Left ventricle myocardium inferior (tissue), 1 donor: ENCODE data around the gene PLEKHG4B. TPM values are rescaled to one million over a fixed set of nuclear protein-coding genes. Genes with fewer than 3 reads are reported as not detected.

Experiments used
- DNase-seq: peaks from one replicate; pipeline ENCODE4 v3.0.0-alpha.2; 2020
- H3K27ac ChIP-seq: fragments of 200-600 bp; replicated peaks from 2 replicates; pipeline ENCODE4 v1.8.0; 2021
- H3K27me3 ChIP-seq: fragments of 200-600 bp; 2 replicates; pipeline ENCODE4 v1.8.0; 2021; ENCODE audit warnings: low read depth
- H3K36me3 ChIP-seq: fragments of 200-600 bp; 2 replicates; pipeline ENCODE4 v1.8.0; 2021
- H3K4me1 ChIP-seq: fragments of 200-600 bp; 2 replicates; pipeline ENCODE4 v1.8.0; 2021
- H3K4me3 ChIP-seq: fragments of 200-600 bp; 2 replicates; pipeline ENCODE4 v1.8.0; 2021; ENCODE audit warnings: mild to moderate bottlenecking, moderate library complexity
- H3K9me3 ChIP-seq: fragments of 200-600 bp; replicated peaks from 2 replicates; pipeline ENCODE4 v1.8.0; 2021
- intact Hi-C: fragments of 100-400 bp; cut with micrococcal nuclease; formaldehyde crosslinking; loops from one replicate; pipeline ENCODE4 v1.11.0; 2022
- total RNA-seq: library from RNA; stranded (reverse); fragmentation: NEBNext Ultra II Directional; extraction: Animal tissue kit (Norgen Biotek cat#: 25700); gene quantifications from one replicate; pipeline ENCODE4 v1.2.1, GENCODE V29; 2021
- TF ChIP-seq, protein P1 (sequence below): fragments of 200-600 bp; IDR thresholded peaks from 2 replicates; pipeline ENCODE4 v1.8.0; 2021; ENCODE audit warnings: antibody characterized with exemption, mild to moderate bottlenecking, borderline replicate concordance
- donor health status: DM: no; HTN: yes; CAD: no; lungs with severe emphysema.

The PLEKHG4B gene
- total RNA-seq, 1 donor from 2014 or later, result not detected

DNA sequence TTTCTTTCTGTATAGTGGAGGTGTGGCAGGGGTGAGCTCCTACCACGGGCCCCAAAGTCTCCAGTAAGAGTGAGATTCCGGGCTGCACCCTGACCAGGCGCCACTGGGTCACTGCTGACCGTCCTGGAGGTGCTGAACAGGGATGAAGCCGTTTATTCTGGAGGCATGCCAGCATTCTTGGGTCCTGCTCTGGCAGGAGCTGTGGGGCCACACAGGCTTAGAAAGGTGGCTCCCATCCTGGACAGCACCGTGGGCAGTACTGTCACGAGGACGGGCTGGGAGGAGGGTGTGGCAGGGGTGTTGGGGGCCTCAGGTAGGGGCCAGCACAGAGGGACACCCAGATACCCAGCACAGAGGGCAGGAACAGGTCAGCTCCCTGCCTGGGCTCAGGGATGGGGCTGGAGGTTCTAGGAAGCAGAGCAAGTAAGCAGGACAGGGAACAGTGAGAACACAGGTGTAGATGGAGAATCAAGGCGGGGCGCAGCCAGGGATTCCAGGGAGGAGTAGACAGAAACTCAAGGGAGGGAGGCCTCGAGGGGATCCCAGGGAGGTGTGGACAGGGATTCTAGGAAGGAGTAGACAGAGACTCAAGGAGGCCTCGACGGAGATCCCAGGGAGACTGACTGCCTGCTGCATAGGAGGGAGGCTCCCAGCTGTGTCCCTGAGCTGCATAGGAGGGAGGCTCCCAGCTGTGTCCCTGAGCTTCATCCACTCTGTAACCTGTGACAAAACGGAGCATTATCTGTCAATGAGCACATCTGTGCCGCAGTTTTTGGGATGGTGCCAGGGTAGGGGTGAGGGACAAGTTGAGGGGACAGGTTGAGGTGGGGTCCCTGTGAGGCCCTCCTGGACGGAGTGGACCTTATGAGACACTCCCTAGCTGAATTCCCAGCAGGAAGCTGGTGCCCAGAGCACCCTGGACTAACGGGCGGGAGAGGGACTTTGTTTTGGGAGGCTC, 1.1 kb upstream of the PLEKHG4B start:
- H3K4me1 ChIP-seq, result peaks cover 11% of the 10 kb centered on the region
- peaks cover 4% of the 10 kb centered on the region for H3K9me3 ChIP-seq
- intact Hi-C loops, result no loop called here
- H3K4me3 ChIP-seq, result no peak overlapping the region
- no peak overlapping the region for H3K27ac ChIP-seq
- H3K36me3 ChIP-seq, result no peaks in the 10 kb centered on the region
- peaks cover 82% of the 10 kb centered on the region for H3K27me3 ChIP-seq
- DNase-seq, result no peak
- TF ChIP-seq, protein P1, sequence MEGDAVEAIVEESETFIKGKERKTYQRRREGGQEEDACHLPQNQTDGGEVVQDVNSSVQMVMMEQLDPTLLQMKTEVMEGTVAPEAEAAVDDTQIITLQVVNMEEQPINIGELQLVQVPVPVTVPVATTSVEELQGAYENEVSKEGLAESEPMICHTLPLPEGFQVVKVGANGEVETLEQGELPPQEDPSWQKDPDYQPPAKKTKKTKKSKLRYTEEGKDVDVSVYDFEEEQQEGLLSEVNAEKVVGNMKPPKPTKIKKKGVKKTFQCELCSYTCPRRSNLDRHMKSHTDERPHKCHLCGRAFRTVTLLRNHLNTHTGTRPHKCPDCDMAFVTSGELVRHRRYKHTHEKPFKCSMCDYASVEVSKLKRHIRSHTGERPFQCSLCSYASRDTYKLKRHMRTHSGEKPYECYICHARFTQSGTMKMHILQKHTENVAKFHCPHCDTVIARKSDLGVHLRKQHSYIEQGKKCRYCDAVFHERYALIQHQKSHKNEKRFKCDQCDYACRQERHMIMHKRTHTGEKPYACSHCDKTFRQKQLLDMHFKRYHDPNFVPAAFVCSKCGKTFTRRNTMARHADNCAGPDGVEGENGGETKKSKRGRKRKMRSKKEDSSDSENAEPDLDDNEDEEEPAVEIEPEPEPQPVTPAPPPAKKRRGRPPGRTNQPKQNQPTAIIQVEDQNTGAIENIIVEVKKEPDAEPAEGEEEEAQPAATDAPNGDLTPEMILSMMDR, result no peak

GRCh38 chr5:92401-93220, 643 bp downstream of the PLEKHG4B start:
- DNase-seq, result no peak
- Histone ChIP-seq H3K4me1 (peaks cover 11% of the 10 kb centered on the region), H3K9me3 (peaks cover 4% of the 10 kb centered on the region), H3K27ac (no peak overlapping the region), H3K4me3 (no peak overlapping the region), H3K36me3 (no peaks in the 10 kb centered on the region), H3K27me3 (peaks cover 97% of the 10 kb centered on the region)
- intact Hi-C loops, result no loop called here
- TF ChIP-seq, protein P1, result no peak

- H3K27me3 ChIP-seq, result peaks cover 97% of the 10 kb centered on the region
- no peaks in the 10 kb centered on the region for H3K36me3 ChIP-seq
- peaks cover 11% of the 10 kb centered on the region for H3K4me1 ChIP-seq
- DNase-seq, result no peak
- intact Hi-C loops, result no loop called here
- TF ChIP-seq, protein P1, result no peak
- no peak overlapping the region for H3K27ac ChIP-seq
- no peaks in the 10 kb centered on the region for H3K9me3 ChIP-seq
- H3K4me3 ChIP-seq, result no peak overlapping the region
Measured at GRCh38 chr5:93221-93980, 1.4 kb downstream of the PLEKHG4B start.

GRCh38 chr5:94113-94892, 2.3 kb downstream of the PLEKHG4B start:
- no peak for DNase-seq
- H3K9me3 ChIP-seq, result no peaks in the 10 kb centered on the region
- peaks cover 98% of the 10 kb centered on the region for H3K27me3 ChIP-seq
- TF ChIP-seq, protein P1, result no peak
- H3K4me1 ChIP-seq, result peaks cover 11% of the 10 kb centered on the region
- no peak overlapping the region for H3K27ac ChIP-seq
- H3K36me3 ChIP-seq, result no peaks in the 10 kb centered on the region
- intact Hi-C loops, result no loop called here
- no peak overlapping the region for H3K4me3 ChIP-seq
